ENCODE results near the gene PRRC1. TPM values are rescaled to one million over a fixed set of nuclear protein-coding genes. Genes with fewer than 3 reads are reported as not detected.

Gene PRRC1
- total RNA-seq (55.8 TPM), polyA plus RNA-seq (ENCODE audit: insufficient read depth, low read depth, low replicate concordance) (19.8 TPM)
- long read RNA-seq, donor 1, full-length matches to known transcripts: 10 of 48 reads
- long read RNA-seq, donor 1, partial matches to known transcripts: 38 of 48 reads
- long read RNA-seq, donor 1, other reads (novel, unspliced or antisense): 0 of 48 reads
- long read RNA-seq, donor 2, full-length matches to known transcripts: 9 of 15 reads
- long read RNA-seq, donor 2, partial matches to known transcripts: 6 of 15 reads
- long read RNA-seq, donor 2, other reads (novel, unspliced or antisense): 0 of 15 reads
- long read RNA-seq, donor 3, full-length matches to known transcripts: 21 of 71 reads
- long read RNA-seq, donor 3, partial matches to known transcripts: 50 of 71 reads
- long read RNA-seq, donor 3, other reads (novel, unspliced or antisense): 0 of 71 reads
- long read RNA-seq, donor 4, full-length matches to known transcripts: 16 of 29 reads
- long read RNA-seq, donor 4, partial matches to known transcripts: 13 of 29 reads
- long read RNA-seq, donor 4, other reads (novel, unspliced or antisense): 0 of 29 reads
- long read RNA-seq, donor 5, full-length matches to known transcripts: 1 of 1 reads
- long read RNA-seq, donor 5, partial matches to known transcripts: 0 of 1 reads
- long read RNA-seq, donor 5, other reads (novel, unspliced or antisense): 0 of 1 reads
- long read RNA-seq, donor 6, full-length matches to known transcripts: 20 of 38 reads
- long read RNA-seq, donor 6, partial matches to known transcripts: 18 of 38 reads
- long read RNA-seq, donor 6, other reads (novel, unspliced or antisense): 0 of 38 reads
- long read RNA-seq, donor 7, full-length matches to known transcripts: 11 of 23 reads
- long read RNA-seq, donor 7, partial matches to known transcripts: 7 of 23 reads
- long read RNA-seq, donor 7, other reads (novel, unspliced or antisense): 5 of 23 reads
- long read RNA-seq, donor 8, full-length matches to known transcripts: 9 of 23 reads
- long read RNA-seq, donor 8, partial matches to known transcripts: 14 of 23 reads
- long read RNA-seq, donor 8, other reads (novel, unspliced or antisense): 0 of 23 reads
- long read RNA-seq, donor 9, full-length matches to known transcripts: 3 of 3 reads
- long read RNA-seq, donor 9, partial matches to known transcripts: 0 of 3 reads
- long read RNA-seq, donor 9, other reads (novel, unspliced or antisense): 0 of 3 reads
- long read RNA-seq, donor 10, full-length matches to known transcripts: 9 of 62 reads
- long read RNA-seq, donor 10, partial matches to known transcripts: 53 of 62 reads
- long read RNA-seq, donor 10, other reads (novel, unspliced or antisense): 0 of 62 reads

GRCh38 chr5:127517480-127518318 lies at the start of gene PRRC1:
PRRC1 (plus strand) TSS chr5:127517640; CDS start chr5:127523480, 5,840 bp downstream.
- peak within 1 kb of the TSS; percentile 51 to 91 (median 89) for H3K4me3 ChIP-seq (ENCODE audit: low read length in 3 of 3)
- H3K36me3 ChIP-seq (ENCODE audit: control insufficient read depth in 2 of 3, insufficient read depth in 3 of 3, low read length in 3 of 3): peaks cover 0 to 4% (median 0%) of the 10 kb centered on the region in 3 donors
- H3K9ac ChIP-seq (ENCODE audit: low read length in 3 of 3): peak within 1 kb of the TSS; percentile 66 to 85 (median 83)
- no peak for TF ChIP-seq CTCF (IDR thresholded peaks at IDR 0.05; ENCODE audit: borderline replicate concordance, extremely low read depth, insufficient read depth)
- H3K27ac ChIP-seq (ENCODE audit: low read depth in 2 of 2, low read length in 2 of 2): peak within 1 kb of the TSS; percentile 75 to 78
- H3K4me1 ChIP-seq (ENCODE audit: control insufficient read depth in 2 of 3, insufficient read depth in 2 of 3, low read depth in 1 of 3, low read length in 3 of 3): peaks cover 0 to 5% (median 5%) of the 10 kb centered on the region in 3 donors
- H3K27me3 ChIP-seq (ENCODE audit: control insufficient read depth, insufficient read depth, low read length): no peaks in the 10 kb centered on the region
- intact Hi-C loops (cut with DNase I): no loop called here
- FAIRE-seq: no peak
- peak; percentile 88 to 93 (median 91) for DNase-seq
- peaks cover 0 to 8% (median 3%) of the 10 kb centered on the region in 3 donors for H3K9me3 ChIP-seq (ENCODE audit: control insufficient read depth in 2 of 3, insufficient read depth in 1 of 3, low read length in 3 of 3)

- no peak for TF ChIP-seq CTCF (IDR thresholded peaks at IDR 0.05; ENCODE audit: borderline replicate concordance, extremely low read depth, insufficient read depth)
- intact Hi-C loops (cut with DNase I): no loop called here
- no peak for DNase-seq
These were observed 46.2 kb upstream of the PRRC1 start for GRCh38 chr5:127471211-127471610.

GRCh38 chr5:127472700-127473099 lies 44.7 kb upstream of the PRRC1 start:
- intact Hi-C loops (cut with DNase I): no loop called here
- Histone ChIP-seq H3K36me3 (ENCODE audit: control insufficient read depth in 2 of 3, insufficient read depth in 3 of 3, low read length in 3 of 3) (no peaks in the 10 kb centered on the region), H3K9ac (ENCODE audit: low read length in 3 of 3) (no peak overlapping the region), H3K4me3 (ENCODE audit: low read length in 3 of 3) (no peak overlapping the region), H3K27me3 (ENCODE audit: control insufficient read depth, insufficient read depth, low read length) (no peaks in the 10 kb centered on the region), H3K9me3 (ENCODE audit: control insufficient read depth in 2 of 3, insufficient read depth in 1 of 3, low read length in 3 of 3) (no peaks in the 10 kb centered on the region), H3K27ac (ENCODE audit: low read depth in 2 of 2, low read length in 2 of 2) (no peak overlapping the region), H3K4me1 (ENCODE audit: control insufficient read depth in 2 of 3, insufficient read depth in 2 of 3, low read depth in 1 of 3, low read length in 3 of 3) (peaks cover 0 to 4% (median 0%) of the 10 kb centered on the region in 3 donors)
- FAIRE-seq (no peak), DNase-seq (no peak)
- no peak for TF ChIP-seq CTCF (IDR thresholded peaks at IDR 0.05; ENCODE audit: borderline replicate concordance, extremely low read depth, insufficient read depth)

More at GRCh38 chr5:127471211-127471610, 46.2 kb upstream of the PRRC1 start:
- Histone ChIP-seq H3K4me1 (ENCODE audit: control insufficient read depth in 2 of 3, insufficient read depth in 2 of 3, low read depth in 1 of 3, low read length in 3 of 3) (peaks cover 0 to 4% (median 0%) of the 10 kb centered on the region in 3 donors), H3K36me3 (ENCODE audit: control insufficient read depth in 2 of 3, insufficient read depth in 3 of 3, low read length in 3 of 3) (no peaks in the 10 kb centered on the region), H3K27me3 (ENCODE audit: control insufficient read depth, insufficient read depth, low read length) (no peaks in the 10 kb centered on the region), H3K9ac (ENCODE audit: low read length in 3 of 3) (no peak overlapping the region), H3K4me3 (ENCODE audit: low read length in 3 of 3) (no peak overlapping the region), H3K9me3 (ENCODE audit: control insufficient read depth in 2 of 3, insufficient read depth in 1 of 3, low read length in 3 of 3) (no peaks in the 10 kb centered on the region), H3K27ac (ENCODE audit: low read depth in 2 of 2, low read length in 2 of 2) (no peak overlapping the region)
- no peak for FAIRE-seq
